ENCODE data around the gene CENPS.
"Not testable (repeated sequence)": the region's sequence is repeated elsewhere in the genome, so short reads cannot be mapped to it uniquely, and the experiment has no call there.

CENPS gene

GRCh38 chr1:10451287-10451686 is 21.1 kb downstream of the CENPS start:
- no peak for DNase-seq (ENCODE audit: low spot score)

- DNase-seq (ENCODE audit: low spot score) = no peak
Measured at GRCh38 chr1:10456048-10456447, 25.8 kb downstream of the CENPS start.

- no peak for DNase-seq (ENCODE audit: low spot score)
Measured at GRCh38 chr1:10456661-10457060, 26.4 kb downstream of the CENPS start.

- not testable (repeated sequence) for DNase-seq (ENCODE audit: low spot score)
Measured at GRCh38 chr1:10457462-10457861, 27.2 kb downstream of the CENPS start.

GRCh38 chr1:10457875-10458274 is 27.6 kb downstream of the CENPS start:
- DNase-seq (ENCODE audit: low spot score) = no peak

- DNase-seq (ENCODE audit: low spot score) = no peak
Measured at GRCh38 chr1:10459184-10459583, 29.0 kb downstream of the CENPS start.

- DNase-seq (ENCODE audit: low spot score) = no peak
Measured at GRCh38 chr1:10467078-10467477, 36.8 kb downstream of the CENPS start.

GRCh38 chr1:10470043-10470442 is 39.8 kb downstream of the CENPS start:
- no peak for DNase-seq (ENCODE audit: low spot score)

GRCh38 chr1:10471411-10472219 is 41.4 kb downstream of the CENPS start:
- no peak for DNase-seq (ENCODE audit: low spot score)

- peak; percentile 91 for DNase-seq (ENCODE audit: low spot score)
Measured at GRCh38 chr1:10472220-10473144, 42.2 kb downstream of the CENPS start, which contains the start of gene DFFA. DFFA (minus strand) TSS chr1:10472529; CDS start chr1:10472458, 71 bp downstream.

- DNase-seq (ENCODE audit: low spot score) = no peak
Measured at GRCh38 chr1:10473145-10473765, 43.0 kb downstream of the CENPS start.

GRCh38 chr1:10474309-10474612 is 44.0 kb downstream of the CENPS start:
- DNase-seq (ENCODE audit: low spot score) = not testable (repeated sequence)

GRCh38 chr1:10474613-10475507 is 44.6 kb downstream of the CENPS start, which contains the start of gene PEX14:
PEX14 (plus strand) TSS chr1:10474950; CDS start chr1:10474967, 17 bp downstream.
- peak; percentile 82 for DNase-seq (ENCODE audit: low spot score)

- DNase-seq (ENCODE audit: low spot score) = no peak
Measured at GRCh38 chr1:10475510-10475909, 45.3 kb downstream of the CENPS start.

GRCh38 chr1:10479296-10479695 is 49.1 kb downstream of the CENPS start:
- no peak for DNase-seq (ENCODE audit: low spot score)

- no peak for DNase-seq (ENCODE audit: low spot score)
Measured at GRCh38 chr1:10480614-10481013, 50.4 kb downstream of the CENPS start.

GRCh38 chr1:10484521-10484920 is 54.3 kb downstream of the CENPS start:
- no peak for DNase-seq (ENCODE audit: low spot score)

- DNase-seq (ENCODE audit: low spot score) = no peak
Measured at GRCh38 chr1:10489291-10490055, 59.2 kb downstream of the CENPS start.

GRCh38 chr1:10490286-10490970 is 60.2 kb downstream of the CENPS start:
- no peak for DNase-seq (ENCODE audit: low spot score)
